Left kidney (tissue), 2 donors: ENCODE data around the gene PON3. TPM values are rescaled to one million over a fixed set of nuclear protein-coding genes. Genes with fewer than 3 reads are reported as not detected.

Experiments used
- DNase-seq: peaks from one replicate; pipeline ENCODE4 v3.0.0-alpha.2; 2013
- polyA plus RNA-seq: library from polyadenylated mRNA; unstranded; fragments of 120-200 nt; gene quantifications from one replicate; pipeline ENCODE4 v1.2.1, GENCODE V29; 2013; ENCODE audit not compliant: insufficient read length

The PON3 gene
- polyA plus RNA-seq, 1 donor = 2.5 TPM

- no peak for DNase-seq
Observed at GRCh38 chr7:95342029-95342428, 54.1 kb downstream of the PON3 start.

DNA sequence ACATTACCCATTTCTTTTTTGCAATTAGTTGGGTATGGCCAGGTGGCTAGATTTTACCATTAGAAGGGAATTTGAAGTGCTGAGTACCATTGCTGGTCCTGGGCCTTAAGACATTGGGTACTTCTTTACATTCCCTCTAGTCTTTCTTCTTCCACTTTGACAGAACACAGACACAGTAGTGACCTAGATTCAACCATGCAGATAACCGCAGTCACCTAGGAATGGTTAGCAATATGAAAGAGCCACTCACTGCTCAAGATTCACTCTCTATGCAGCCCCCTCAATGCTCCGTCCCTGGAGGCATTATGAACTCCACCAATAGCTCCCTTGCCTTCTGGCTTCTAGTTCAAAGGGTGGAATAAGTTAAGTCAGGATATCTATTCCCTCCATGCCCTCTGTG lies 55.7 kb downstream of the PON3 start:
- DNase-seq = no peak

- DNase-seq = no peak
Observed at GRCh38 chr7:95338832-95339231, 57.3 kb downstream of the PON3 start.

DNA sequence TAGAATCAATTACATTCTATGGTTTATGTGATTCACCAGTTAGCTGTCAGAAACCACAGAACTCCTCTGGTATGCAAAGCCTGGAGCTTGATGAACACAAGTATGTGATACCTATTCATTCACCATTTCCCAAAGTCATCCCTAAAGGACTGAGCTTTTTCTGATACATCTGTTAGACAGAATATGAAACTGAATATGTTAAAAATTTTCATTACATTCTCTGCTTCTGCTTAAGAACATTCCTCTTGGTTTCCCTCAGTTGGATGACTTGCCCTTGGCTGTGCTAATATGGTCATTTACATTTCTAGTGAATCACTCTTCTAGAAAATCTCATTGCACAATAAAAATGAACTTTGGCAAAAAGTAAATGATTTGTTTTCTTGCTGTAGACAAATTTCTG lies 61.1 kb downstream of the PON3 start:
- no peak for DNase-seq

DNA sequence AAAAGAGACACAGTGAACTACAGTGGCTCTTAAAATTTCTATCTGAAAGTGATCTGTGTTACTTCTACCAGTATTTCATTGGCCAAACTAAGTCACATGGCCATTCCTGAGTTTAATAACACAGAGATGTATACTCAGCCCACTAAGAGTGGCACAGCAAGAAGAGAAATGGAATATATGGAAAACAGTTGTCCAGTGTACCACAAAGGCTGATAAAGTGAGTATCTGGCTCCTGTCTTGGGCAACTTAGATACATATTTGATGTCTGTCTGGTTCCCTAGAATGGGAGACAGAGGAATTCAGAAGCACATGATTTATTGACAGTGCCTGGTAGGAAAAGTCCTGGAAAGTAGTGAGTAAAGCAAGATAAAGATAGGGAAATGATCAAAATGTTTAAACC lies 61.7 kb downstream of the PON3 start:
- DNase-seq = no peak

DNA sequence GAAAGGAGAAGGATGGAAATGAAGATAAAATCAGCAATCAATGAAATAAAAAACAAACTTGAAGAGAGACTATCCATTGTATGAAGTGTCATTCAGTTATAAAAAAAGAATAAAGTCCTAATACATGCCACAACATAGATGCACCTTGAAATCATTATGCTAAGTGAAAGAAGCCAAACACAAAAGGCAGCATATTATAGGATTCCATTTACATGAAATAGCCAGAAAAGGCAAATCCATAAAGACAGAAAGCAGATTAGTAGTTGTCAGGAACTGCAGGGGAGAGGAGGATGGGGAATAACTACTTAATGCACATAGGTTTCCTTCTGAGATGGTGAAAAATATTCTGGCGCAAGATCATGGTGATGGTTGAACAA lies 65.2 kb downstream of the PON3 start:
- DNase-seq = no peak

DNA sequence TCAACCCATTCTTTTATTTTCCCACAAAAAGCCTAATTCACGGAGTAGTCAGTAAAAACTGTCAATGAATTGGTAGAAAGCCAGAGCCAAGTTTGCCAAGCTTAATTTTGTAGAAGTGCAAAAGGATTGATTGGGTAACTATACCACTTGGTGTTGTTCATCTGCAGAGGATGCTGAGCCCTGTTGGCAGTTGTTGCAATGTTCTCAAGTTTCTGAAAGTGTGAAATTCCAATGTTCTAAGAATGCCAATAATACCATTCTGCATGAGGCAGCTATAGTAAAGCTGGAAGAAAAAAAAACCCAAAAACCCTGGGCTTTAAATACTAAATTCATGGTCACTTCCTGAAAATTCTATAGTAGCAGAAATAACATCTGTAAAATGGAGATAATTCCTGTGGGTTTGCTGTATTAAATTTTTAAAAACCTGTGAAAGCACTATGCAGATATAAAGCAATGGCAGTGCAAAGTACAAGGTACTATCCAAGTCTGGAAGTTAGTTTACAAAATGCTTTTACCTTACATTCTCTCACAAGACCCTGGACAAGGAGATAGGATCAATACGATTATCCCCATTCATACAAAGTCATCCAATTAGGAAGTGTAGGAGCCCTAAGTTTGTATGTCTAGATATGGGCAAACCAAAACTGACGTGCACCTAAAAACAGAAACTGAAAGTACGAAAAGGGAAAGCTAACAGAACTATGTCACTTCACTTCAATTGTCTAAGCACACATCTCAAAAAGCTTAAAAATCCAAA lies 65.8 kb downstream of the PON3 start:
- no peak for DNase-seq

DNA sequence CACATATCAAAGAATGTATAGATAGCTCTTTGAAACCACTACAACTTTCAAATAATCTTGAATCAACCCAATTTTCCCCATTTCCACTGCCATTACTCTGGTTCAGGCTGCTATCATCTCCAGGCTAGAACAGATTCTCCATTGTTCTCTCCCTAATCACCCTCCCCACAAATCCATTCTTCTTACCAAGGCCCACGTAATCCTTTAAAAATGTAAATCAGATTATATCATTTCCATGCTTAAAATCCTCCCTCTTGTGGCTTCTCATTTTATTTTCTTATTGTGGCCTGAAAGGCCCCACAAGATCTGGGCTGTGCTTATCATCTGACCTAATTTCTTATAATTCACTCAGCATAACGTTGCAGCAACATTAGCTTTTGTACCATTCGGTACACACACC lies 68.8 kb downstream of the PON3 start:
- no peak for DNase-seq

DNA sequence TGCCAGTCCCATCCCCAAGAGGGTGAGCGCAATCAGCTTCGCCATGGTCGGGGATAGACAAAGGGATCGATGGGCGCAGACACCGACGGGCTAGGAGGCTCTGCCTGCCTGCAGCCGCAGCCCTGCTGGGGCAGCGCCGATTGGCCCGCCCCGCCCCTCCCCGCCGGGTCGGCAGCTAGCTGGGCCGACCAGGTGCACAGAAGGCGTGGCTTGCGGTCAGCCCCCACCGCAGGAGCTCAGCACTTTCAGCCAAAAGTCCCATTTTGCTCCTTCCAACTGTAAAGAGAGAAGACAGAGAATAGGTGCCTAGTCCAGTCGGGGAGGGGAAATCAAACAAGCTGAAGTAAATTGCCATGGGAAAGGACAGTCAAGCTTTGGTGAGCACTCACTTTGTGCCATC lies 71.7 kb downstream of the PON3 start, which contains the start of gene PON1:
TSS of gene PON1 (minus strand) at position 102 of the 400 bp plus-strand sequence. CDS start at position 45, 57 bp downstream.
- no peak for DNase-seq

DNA sequence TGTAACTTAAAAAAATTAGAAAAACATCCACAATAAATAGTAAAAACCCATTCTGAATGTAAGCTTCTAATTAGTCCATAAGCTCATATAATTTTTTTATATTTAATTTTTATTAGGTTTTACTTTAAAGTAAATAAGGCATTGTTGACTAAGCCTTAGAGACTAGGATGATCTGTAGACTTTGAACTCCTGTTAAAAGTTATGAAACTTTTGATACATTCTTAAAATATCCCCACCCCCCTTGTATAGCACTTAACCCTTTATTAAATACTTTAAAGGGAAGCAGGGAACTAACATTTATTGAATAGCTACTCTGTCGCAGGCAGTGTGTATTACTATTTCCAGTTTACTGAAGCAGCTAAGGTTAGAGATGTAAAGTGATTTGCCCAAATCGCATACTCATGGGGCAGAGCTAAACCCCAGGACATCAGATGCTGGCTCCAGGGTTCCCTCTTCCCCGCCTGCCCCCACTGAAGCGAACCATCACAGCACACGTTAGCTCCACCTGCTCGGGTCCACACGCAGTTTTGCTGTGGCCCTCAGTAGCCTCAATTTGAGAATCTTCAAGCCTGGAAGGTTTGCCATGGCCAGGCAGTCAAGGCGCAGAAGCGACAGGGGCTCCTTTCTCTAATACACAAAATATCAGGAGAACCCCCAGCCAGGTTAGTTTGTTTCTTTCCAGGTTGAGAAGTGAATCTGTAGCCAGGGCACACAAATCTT lies 72.6 kb downstream of the PON3 start:
- no peak for DNase-seq

DNA sequence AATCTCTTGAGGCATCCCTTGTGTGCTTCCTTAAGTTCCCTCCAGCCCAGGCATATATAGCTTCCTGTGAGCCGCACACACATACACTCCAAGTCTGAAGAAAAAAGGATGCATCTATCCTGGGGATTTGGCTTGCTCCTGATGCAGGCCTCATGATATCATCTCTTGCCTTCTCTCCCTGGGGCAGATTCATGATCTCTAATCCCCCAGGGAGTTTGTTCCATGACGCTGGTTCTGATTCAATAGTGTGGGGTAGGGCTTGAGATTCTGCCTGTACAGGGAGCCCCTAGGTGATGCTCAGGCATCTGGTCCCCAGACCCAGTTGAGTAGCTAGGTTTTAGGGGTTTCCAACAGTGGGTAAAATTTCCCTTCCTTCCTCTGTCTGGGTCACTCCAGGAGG lies 73.3 kb downstream of the PON3 start:
- DNase-seq = no peak

GRCh38 chr7:95322396-95322795 lies 73.8 kb downstream of the PON3 start:
- DNase-seq = no peak

DNA sequence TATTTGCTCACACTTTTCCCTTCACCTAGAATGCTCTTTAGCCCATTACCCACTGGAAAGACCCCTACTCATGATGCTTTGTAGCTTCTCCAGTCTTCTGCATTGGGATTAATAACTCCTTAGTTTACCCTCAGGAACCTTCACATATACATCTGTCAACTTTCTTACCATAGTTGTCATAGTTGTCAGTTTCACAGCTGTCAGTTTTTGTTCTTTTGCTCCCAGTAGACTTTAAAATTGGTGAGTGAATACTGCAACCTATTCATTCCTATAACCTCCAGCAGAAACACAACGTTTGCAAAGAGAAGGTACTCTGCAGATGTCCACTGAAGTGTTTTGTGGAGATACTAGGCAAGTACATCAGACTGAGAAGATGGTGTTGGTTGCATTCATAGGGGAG lies 74.5 kb downstream of the PON3 start:
- no peak for DNase-seq

- no peak for DNase-seq
Observed at GRCh38 chr7:95320651-95321050, 75.5 kb downstream of the PON3 start.

- DNase-seq = no peak
Observed at GRCh38 chr7:95319570-95319969, 76.6 kb downstream of the PON3 start.

DNA sequence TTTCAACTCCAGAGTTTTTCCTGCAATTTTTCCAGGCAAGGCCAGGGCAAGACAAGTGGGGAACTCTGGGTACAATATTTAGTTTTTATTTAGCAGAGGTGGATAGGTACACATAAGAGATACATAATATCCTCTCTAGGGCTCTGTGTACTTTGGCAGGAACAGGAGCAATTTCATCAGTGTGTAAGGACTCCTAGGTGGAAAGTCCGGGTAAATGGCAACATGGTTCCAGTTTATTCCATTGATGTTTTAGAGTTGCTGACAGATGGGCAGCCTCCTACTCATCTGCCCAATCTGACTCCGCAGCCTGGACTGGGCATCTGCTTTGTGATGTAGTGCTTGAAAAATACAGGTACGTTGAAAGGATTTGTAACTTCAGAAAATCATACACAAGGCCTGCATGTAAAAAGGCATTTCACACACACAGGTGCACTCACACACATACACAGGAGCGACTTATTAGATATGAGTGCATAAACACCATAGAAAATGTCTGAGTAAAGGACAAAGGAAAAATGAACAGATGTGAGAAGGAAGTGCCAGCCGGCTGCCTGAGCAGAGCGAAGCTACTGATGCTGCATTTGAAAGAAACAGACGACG lies 77.6 kb downstream of the PON3 start:
- DNase-seq = no peak

DNA sequence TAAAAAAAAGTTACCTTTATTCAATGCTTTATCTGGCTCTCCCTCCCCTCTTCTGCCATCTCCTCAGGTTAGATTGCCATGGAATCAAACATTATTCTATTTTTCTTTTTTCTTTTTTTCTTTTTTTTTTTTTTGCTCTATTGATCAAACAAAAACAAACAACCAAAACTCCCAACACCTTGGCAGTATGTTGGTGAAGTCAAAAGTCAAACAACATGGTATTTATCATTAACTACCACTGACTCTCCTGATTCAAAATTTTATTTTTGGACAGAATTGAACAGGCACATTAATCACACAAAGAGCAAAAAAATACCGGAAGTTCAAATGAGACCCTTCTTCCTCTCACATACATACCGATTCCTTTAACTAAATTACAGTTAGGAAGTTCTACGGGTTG lies 78.2 kb downstream of the PON3 start:
- DNase-seq = no peak

DNA sequence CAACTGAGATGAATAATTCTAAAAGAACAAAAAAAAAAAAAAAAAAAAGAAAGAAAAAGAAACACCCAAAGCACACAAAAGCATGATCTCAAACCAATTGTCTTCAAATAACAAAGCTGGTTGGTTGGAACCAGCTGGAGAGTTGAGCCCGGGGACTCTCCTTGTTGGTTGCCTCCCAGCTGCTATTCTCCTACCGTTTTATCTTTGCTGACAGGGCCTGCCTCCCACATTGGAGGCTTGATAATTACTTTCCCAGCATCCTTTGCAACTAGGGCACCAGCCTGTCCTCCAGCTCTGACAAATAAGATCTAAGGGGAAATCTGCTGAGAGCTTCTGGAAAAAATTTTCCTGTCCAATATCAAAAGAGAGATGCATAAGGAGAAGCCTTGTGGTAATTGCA lies 78.6 kb downstream of the PON3 start:
- no peak for DNase-seq

- no peak for DNase-seq
Observed at GRCh38 chr7:95316588-95316987, 79.6 kb downstream of the PON3 start.

- no peak for DNase-seq
Observed at GRCh38 chr7:95312561-95312960, 83.6 kb downstream of the PON3 start.

- DNase-seq = no peak
Observed at GRCh38 chr7:95311389-95311788, 84.8 kb downstream of the PON3 start.

GRCh38 chr7:95309951-95310350 lies 86.2 kb downstream of the PON3 start:
- DNase-seq = no peak
